ENCODE data around the gene PCDHA1. TPM values are rescaled to one million over a fixed set of nuclear protein-coding genes. Genes with fewer than 3 reads are reported as not detected.

Gene PCDHA1
- total and polyA plus RNA-seq, 9 of the 15 experiments (the other 6 are each of a cell fraction or from before 2014, with no cell fraction given): not detected

- BruUV-seq (replicated peaks): no TSS peak
- Histone ChIP-seq H3K9ac (ENCODE audit: insufficient read depth in 1 of 2, low read depth in 2 of 2, low read length in 2 of 2) (no peak overlapping the region), H2AFZ (ENCODE audit: low read depth, low read length) (no peak overlapping the region), H3K9me1 (ENCODE audit: control insufficient read depth, insufficient read depth, low read length) (no peaks in the 10 kb centered on the region), H3K4me3 (no peak overlapping the region), H3K27me3 (ENCODE audit: control insufficient read depth in 2 of 2, insufficient read depth in 2 of 2, low read length in 2 of 2) (no peaks in the 10 kb centered on the region), H3K4me2 (ENCODE audit: insufficient read depth, low read length) (no peak overlapping the region), H3K27ac (ENCODE audit: extremely low read depth, low read depth, low read length) (no peak overlapping the region), H3K36me3 (ENCODE audit: control insufficient read depth, insufficient read depth, low read length) (no peaks in the 10 kb centered on the region), H3K79me2 (ENCODE audit: control insufficient read depth, insufficient read depth, low read length) (no peaks in the 10 kb centered on the region), H3K4me1 (replicated peaks in 1 of 2; ENCODE audit: control insufficient read depth in 2 of 2, insufficient read depth in 2 of 2, low read length in 2 of 2) (no peaks in the 10 kb centered on the region; a peak in 1 of 5 replicates), H4K20me1 (replicated peaks; ENCODE audit: control insufficient read depth, insufficient read depth, low read length) (no peaks in the 10 kb centered on the region), H3K9me3 (replicated peaks; ENCODE audit: control insufficient read depth, insufficient read depth, low read depth, low read length) (0 out of 2 replicates have a peak, but pooled peaks cover 2% of the 10 kb centered on the region)
- DNase-seq (ENCODE audit: extremely low read depth in 1 of 4, low spot score in 3 of 4) (no peak), ATAC-seq (no peak), FAIRE-seq (no peak)
- WGBS (ENCODE audit: insufficient coverage, low coverage, missing lambda C conversion rate): 27% methylated on average over 66 of the region's 79 CpGs
- ChIA-PET POLR2A (no interaction called here), CTCF (ENCODE audit: low intra/inter-chr PET ratio) (no interaction called here)
- in situ Hi-C loops (cut with MboI): no loop called here
- intact Hi-C loops (cut with micrococcal nuclease): no loop called here
- no peak for TF ChIP-seq ZNF766 (CRISPR knock-in tag; conservative IDR thresholded peaks at IDR 0.05)
- no peak for TF ChIP-seq TCF7 (IDR thresholded peaks at IDR 0.05; ENCODE audit: borderline replicate concordance)
- TF ChIP-seq NKRF (IDR thresholded peaks at IDR 0.05; ENCODE audit: borderline replicate concordance): no peak
- no peak for TF ChIP-seq ZC3H11A (IDR thresholded peaks at IDR 0.05; ENCODE audit: low read depth, low read length)
- no peak for TF ChIP-seq FOXA3 (CRISPR knock-in tag; conservative IDR thresholded peaks at IDR 0.05 in 1 of 2, IDR thresholded peaks at IDR 0.05 in 1 of 2)
- no peak for TF ChIP-seq PRPF4 (IDR thresholded peaks at IDR 0.05; ENCODE audit: insufficient read depth, low read depth, low read length, poor library complexity, severe bottlenecking)
- TF ChIP-seq STAT6 (CRISPR knock-in tag; IDR thresholded peaks at IDR 0.05): no peak
- no peak for TF ChIP-seq ZNF830 (CRISPR knock-in tag; IDR thresholded peaks at IDR 0.05)
- no peak for TF ChIP-seq STAT5B (CRISPR knock-in tag; IDR thresholded peaks at IDR 0.05)
- no peak for TF ChIP-seq MITF (IDR thresholded peaks at IDR 0.05)
- TF ChIP-seq EGR1 (conservative IDR thresholded peaks at IDR 0.05): no peak
- TF ChIP-seq ZNF57 (CRISPR knock-in tag; IDR thresholded peaks at IDR 0.05): no peak
- TF ChIP-seq RBBP5 (IDR thresholded peaks at IDR 0.05; ENCODE audit: borderline replicate concordance, insufficient read depth, low read length, poor library complexity, severe bottlenecking): no peak
- TF ChIP-seq MLX (CRISPR knock-in tag; conservative IDR thresholded peaks at IDR 0.05): no peak
These were observed 98.2 kb downstream of the PCDHA1 start for GRCh38 chr5:140883927-140884697.

Data from K562 (cell line).